Mesenchymal stem cell (in vitro differentiated cells and primary cell): ENCODE data around the gene BICD1.
A peak's percentile ranks its signal among the peaks of the same experiment; 100 is the strongest.

ENCODE experiments used
- DNase-seq: peaks from one replicate; pipeline ENCODE4 v3.0.0-alpha.2; 2013
- H2AFZ ChIP-seq: one replicate; pipeline ENCODE4 v1.6.1; 2013; ENCODE audit warnings: low read depth, mild to moderate bottlenecking, control low read depth, inconsistent platforms, low read length, moderate library complexity
- H2AK5ac ChIP-seq: 2 replicates; pipeline ENCODE4 v1.6.1; 2013; ENCODE audit warnings: low read length, moderate library complexity, mild to moderate bottlenecking, inconsistent platforms; ENCODE audit not compliant: severe bottlenecking
- H2BK120ac ChIP-seq: one replicate; pipeline ENCODE4 v1.6.1; 2013; ENCODE audit warnings: low read depth, mild to moderate bottlenecking, inconsistent platforms, low read length, moderate library complexity
- H2BK12ac ChIP-seq, 2 experiments: one replicate each; pipeline ENCODE4 v1.6.1; 2013; ENCODE audit warnings: inconsistent platforms in 2 of 2, low read length in 2 of 2, mild to moderate bottlenecking in 2 of 2, moderate library complexity in 2 of 2, control low read depth in 1 of 2
- H2BK15ac ChIP-seq: one replicate; pipeline ENCODE4 v1.6.1; 2013; ENCODE audit warnings: mild to moderate bottlenecking, low read depth, inconsistent platforms; ENCODE audit not compliant: poor library complexity, severe bottlenecking
- H2BK5ac ChIP-seq: 2 replicates; pipeline ENCODE4 v1.6.1; 2013; ENCODE audit warnings: low read depth, mild to moderate bottlenecking, low read length, control low read depth, inconsistent platforms; ENCODE audit not compliant: poor library complexity, severe bottlenecking
- H3K14ac ChIP-seq, 2 experiments: one replicate each; pipeline ENCODE4 v1.6.1; 2013; ENCODE audit warnings: inconsistent platforms in 2 of 2, low read length in 2 of 2, control low read depth in 1 of 2, mild to moderate bottlenecking in 1 of 2, moderate library complexity in 1 of 2
- H3K18ac ChIP-seq, 2 experiments: one replicate each; pipeline ENCODE4 v1.6.1; 2013; ENCODE audit warnings: inconsistent platforms in 2 of 2, low read length in 2 of 2, control low read depth in 1 of 2, low read depth in 1 of 2, mild to moderate bottlenecking in 1 of 2
- H3K23ac ChIP-seq, 2 experiments: one replicate each; pipeline ENCODE4 v1.6.1; 2013; ENCODE audit warnings: inconsistent platforms in 2 of 2, low read length in 2 of 2, mild to moderate bottlenecking in 2 of 2, moderate library complexity in 2 of 2, control low read depth in 1 of 2
- H3K27ac ChIP-seq: 2 replicates; pipeline ENCODE4 v1.5.1; 2013; ENCODE audit warnings: mild to moderate bottlenecking, moderate library complexity, low read length, control low read depth, inconsistent platforms; ENCODE audit not compliant: poor library complexity, severe bottlenecking
- H3K27me3 ChIP-seq, 2 experiments: 2 replicates each; pipeline versions ENCODE4 v1.6.1 to v1.7.0; 2013; ENCODE audit warnings: low read length in 2 of 2, mild to moderate bottlenecking in 2 of 2, moderate library complexity in 2 of 2, control low read depth in 1 of 2, inconsistent platforms in 1 of 2; ENCODE audit not compliant: control insufficient read depth in 1 of 2, insufficient read depth in 1 of 2
- H3K36me3 ChIP-seq, 2 experiments: 2 replicates each; pipeline versions ENCODE4 v1.6.1 to v1.7.0; 2013; ENCODE audit warnings: low read length in 2 of 2, control low read depth in 1 of 2, inconsistent platforms in 1 of 2, low read depth in 1 of 2, mild to moderate bottlenecking in 1 of 2; ENCODE audit not compliant: insufficient read depth in 2 of 2, control insufficient read depth in 1 of 2
- H3K4ac ChIP-seq, 2 experiments: one replicate each; pipeline ENCODE4 v1.6.1; 2013; ENCODE audit warnings: inconsistent platforms in 2 of 2, low read length in 2 of 2, mild to moderate bottlenecking in 2 of 2, moderate library complexity in 2 of 2, control low read depth in 1 of 2, low read depth in 1 of 2
- H3K4me1 ChIP-seq: 2 replicates; pipeline ENCODE4 v1.6.1; 2013; ENCODE audit warnings: low read depth, low read length, control low read depth; ENCODE audit not compliant: control insufficient read depth, insufficient read depth
- H3K4me2 ChIP-seq: 2 replicates; pipeline ENCODE4 v1.6.1; 2013; ENCODE audit warnings: low read length, mild to moderate bottlenecking, inconsistent platforms; ENCODE audit not compliant: poor library complexity, severe bottlenecking
- H3K4me3 ChIP-seq, 2 experiments: 2 replicates each; pipeline versions ENCODE4 v1.5.1 to v1.7.0; 2013; ENCODE audit warnings: low read length in 2 of 2, mild to moderate bottlenecking in 2 of 2, control low read depth in 1 of 2, low read depth in 1 of 2; ENCODE audit not compliant: insufficient read depth in 1 of 2
- H3K79me1 ChIP-seq: replicated peaks from 2 replicates; pipeline ENCODE4 v1.6.1; 2013; ENCODE audit warnings: mild to moderate bottlenecking, control low read depth, low read length, inconsistent platforms; ENCODE audit not compliant: poor library complexity, severe bottlenecking
- H3K9ac ChIP-seq: 2 replicates; pipeline ENCODE4 v1.7.0; 2013; ENCODE audit warnings: mild to moderate bottlenecking, low read length, moderate library complexity
- H3K9me3 ChIP-seq: 2 replicates; pipeline ENCODE4 v1.7.0; 2013; ENCODE audit warnings: mild to moderate bottlenecking, low read length; ENCODE audit not compliant: control insufficient read depth
- H4K8ac ChIP-seq: one replicate; pipeline ENCODE4 v1.6.1; 2013; ENCODE audit warnings: inconsistent platforms, mild to moderate bottlenecking, low read length, moderate library complexity
- H4K91ac ChIP-seq: one replicate; pipeline ENCODE4 v1.6.1; 2013; ENCODE audit warnings: mild to moderate bottlenecking, low read length, inconsistent platforms
- WGBS: methylation state at CpG from one replicate; pipeline ENCODE4 v1.1.7; 2013; ENCODE audit warnings: mixed read lengths; 5-methylcytosine and 5-hydroxymethylcytosine counted together

BICD1 gene

GRCh38 chr12:32196250-32197198, 89.9 kb downstream of the BICD1 start:
- Histone ChIP-seq H2AK5ac (no peak overlapping the region), H3K18ac (no peak overlapping the region), H3K4me3 (no peak overlapping the region), H4K91ac (no peak overlapping the region), H2BK120ac (no peak overlapping the region), H2BK15ac (no peak overlapping the region), H3K36me3 (peaks cover 0 to 3% of the 10 kb centered on the region in 2 experiments), H3K23ac (no peak overlapping the region), H2BK12ac (no peak overlapping the region), H2BK5ac (no peak overlapping the region), H3K4me2 (no peak overlapping the region), H3K79me1 (peaks cover 11% of the 10 kb centered on the region), H3K27me3 (no peaks in the 10 kb centered on the region), H3K9ac (no peak overlapping the region), H3K9me3 (peaks cover 7% of the 10 kb centered on the region), H4K8ac (no peak overlapping the region), H3K4me1 (no peaks in the 10 kb centered on the region), H3K14ac (no peak overlapping the region), H2AFZ (no peak overlapping the region), H3K4ac (no peak overlapping the region), H3K27ac (no peak overlapping the region)
- WGBS = 90% methylated on average over 5 of the region's 6 CpGs
- no peak for DNase-seq

GRCh38 chr12:32197421-32197820, 90.8 kb downstream of the BICD1 start:
- Histone ChIP-seq H2AFZ (no peak overlapping the region), H2BK5ac (no peak overlapping the region), H3K9me3 (peaks cover 7% of the 10 kb centered on the region), H4K8ac (no peak overlapping the region), H3K27me3 (no peaks in the 10 kb centered on the region), H3K23ac (no peak overlapping the region), H2AK5ac (no peak overlapping the region), H3K9ac (no peak overlapping the region), H3K14ac (no peak overlapping the region), H3K4me2 (no peak overlapping the region), H2BK15ac (no peak overlapping the region), H4K91ac (no peak overlapping the region), H2BK120ac (no peak overlapping the region), H3K4me1 (no peaks in the 10 kb centered on the region), H3K79me1 (peaks cover 15% of the 10 kb centered on the region), H3K18ac (no peak overlapping the region), H3K36me3 (peaks cover 3% of the 10 kb centered on the region in 2 experiments), H3K4ac (no peak overlapping the region), H3K4me3 (no peak overlapping the region), H2BK12ac (no peak overlapping the region), H3K27ac (no peak overlapping the region)
- no peak for DNase-seq
- WGBS = 88% methylated on average over 2 of the region's 2 CpGs

GRCh38 chr12:32198555-32198954, 91.9 kb downstream of the BICD1 start:
- H2BK15ac ChIP-seq = no peak overlapping the region
- no peak overlapping the region for H3K4ac ChIP-seq
- H2BK5ac ChIP-seq = no peak overlapping the region
- no peaks in the 10 kb centered on the region for H3K27me3 ChIP-seq
- WGBS = 42% methylated on average over 2 of the region's 2 CpGs
- no peak overlapping the region for H2AFZ ChIP-seq
- H3K23ac ChIP-seq = no peak overlapping the region
- H3K4me2 ChIP-seq = no peak overlapping the region
- DNase-seq = peak; percentile 17
- H3K27ac ChIP-seq = no peak overlapping the region
- no peak overlapping the region for H2BK120ac ChIP-seq
- no peaks in the 10 kb centered on the region for H3K4me1 ChIP-seq
- no peak overlapping the region for H4K91ac ChIP-seq
- H3K14ac ChIP-seq = no peak overlapping the region
- no peak overlapping the region for H3K9ac ChIP-seq
- H4K8ac ChIP-seq = no peak overlapping the region
- H3K4me3 ChIP-seq = no peak overlapping the region
- peaks cover 7% of the 10 kb centered on the region for H3K9me3 ChIP-seq
- H2AK5ac ChIP-seq = no peak overlapping the region
- peaks cover 19% of the 10 kb centered on the region for H3K79me1 ChIP-seq
- peaks cover 4 to 7% of the 10 kb centered on the region in 2 experiments for H3K36me3 ChIP-seq
- no peak overlapping the region for H2BK12ac ChIP-seq
- no peak overlapping the region for H3K18ac ChIP-seq

DNA sequence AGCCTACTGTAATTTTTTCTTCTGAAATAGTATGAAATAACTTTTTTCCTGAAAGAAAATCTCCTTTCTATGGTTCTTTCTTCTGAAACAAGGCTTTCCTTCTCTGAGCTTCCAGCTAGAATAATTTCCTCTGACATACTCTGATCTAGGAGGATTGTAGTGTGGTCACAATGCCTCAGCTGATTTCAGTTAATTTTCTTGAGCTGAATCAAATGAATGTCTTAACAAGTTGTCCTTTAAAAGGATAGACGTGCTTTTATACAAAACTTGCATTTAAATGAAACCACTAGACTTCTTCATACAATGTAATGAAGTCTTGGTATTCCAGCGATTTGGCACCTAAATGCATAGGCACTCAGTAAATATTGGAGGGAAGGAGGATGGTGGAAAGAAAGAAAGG, 94.4 kb downstream of the BICD1 start:
- Histone ChIP-seq H3K27me3 (no peaks in the 10 kb centered on the region), H4K8ac (no peak overlapping the region), H3K9ac (no peak overlapping the region), H3K4ac (no peak overlapping the region), H2BK15ac (no peak overlapping the region), H2BK12ac (no peak overlapping the region), H3K36me3 (peaks cover 5% of the 10 kb centered on the region in 2 experiments), H3K27ac (no peak overlapping the region), H3K79me1 (peaks cover 24% of the 10 kb centered on the region), H3K4me3 (no peak overlapping the region), H3K23ac (no peak overlapping the region), H3K14ac (no peak overlapping the region), H2BK120ac (no peak overlapping the region), H2AFZ (no peak overlapping the region), H3K4me2 (no peak overlapping the region), H3K4me1 (no peaks in the 10 kb centered on the region), H3K9me3 (no peaks in the 10 kb centered on the region), H3K18ac (no peak overlapping the region), H4K91ac (no peak overlapping the region), H2AK5ac (no peak overlapping the region), H2BK5ac (no peak overlapping the region)
- DNase-seq = no peak
- WGBS = 96% methylated on average over 1 of the region's 2 CpGs
